Gastroesophageal sphincter (tissue), 4 donors: ENCODE measurements around the gene KIAA0930. TPM values are rescaled to one million over a fixed set of nuclear protein-coding genes. Genes with fewer than 3 reads are reported as not detected.
"Not testable (repeated sequence)": the region's sequence is repeated elsewhere in the genome, so short reads cannot be mapped to it uniquely, and the experiment has no call there.

Experiments used
- ATAC-seq: fragments of 150-250 bp; one replicate; pipeline ENCODE4 v1.9.1; 2016; ENCODE audit warnings: mild to moderate bottlenecking, moderate library complexity
- H3K27ac ChIP-seq, 4 donors: fragments of 200-600 bp; sonication (generic) in 3 of 4; 1 replicate in 3 of 4; 2 replicates in 1 of 4; pipeline ENCODE4 v1.5.1; 2016 to 2019
- H3K27me3 ChIP-seq: fragments of 200-600 bp; sonication (generic); one replicate; pipeline ENCODE4 v1.5.1; 2019
- H3K36me3 ChIP-seq, 2 donors: fragments of 200-600 bp; sonication (generic); one replicate each; pipeline ENCODE4 v1.5.1; 2019; ENCODE audit warnings: control low read depth in 1 of 2
- H3K4me1 ChIP-seq, 3 donors: fragments of 200-600 bp; sonication (generic); 1 replicate in 2 of 3; 2 replicates in 1 of 3; pipeline ENCODE4 v1.5.1; 2016 to 2019; ENCODE audit warnings: control low read depth in 2 of 3
- H3K4me3 ChIP-seq, 2 donors: fragments of 200-600 bp; sonication (generic); one replicate each; pipeline ENCODE4 v1.5.1; 2019; ENCODE audit warnings: mild to moderate bottlenecking in 1 of 2, moderate library complexity in 1 of 2
- H3K9me3 ChIP-seq, 3 donors: fragments of 200-600 bp; sonication (generic); one replicate each; pipeline ENCODE4 v1.5.1; 2017 to 2019; ENCODE audit warnings: control low read depth in 2 of 3
- CTCF ChIP-seq, 4 experiments: fragments of 200-600 bp in 2 of 4; fragments of 450-650 bp in 2 of 4; sonication (generic) in 1 of 4; IDR thresholded peaks; one replicate each; pipeline ENCODE4 v1.5.1; 2017 to 2019; ENCODE audit warnings: antibody characterized with exemption in 4 of 4, mild to moderate bottlenecking in 2 of 4, moderate library complexity in 2 of 4
- EP300 ChIP-seq: sonication (generic); formaldehyde crosslinking; IDR thresholded peaks from one replicate; pipeline ENCODE4 v1.6.1; 2017; ENCODE audit warnings: antibody characterized with exemption, mild to moderate bottlenecking
- POLR2A ChIP-seq, 2 donors: fragments of 450-650 bp; IDR thresholded peaks; one replicate each; pipeline ENCODE4 v1.6.1; 2017; ENCODE audit warnings: antibody characterized with exemption in 2 of 2, mild to moderate bottlenecking in 2 of 2, moderate library complexity in 1 of 2
- POLR2AphosphoS5 ChIP-seq: sonication (generic); formaldehyde crosslinking; IDR thresholded peaks from one replicate; pipeline ENCODE4 v1.6.1; 2017; ENCODE audit warnings: antibody characterized with exemption
- WGBS, 2 donors: methylation state at CpG; one replicate each; pipeline ENCODE4 v1.1.5; 2018; ENCODE audit warnings: low coverage in 1 of 2; 5-methylcytosine and 5-hydroxymethylcytosine counted together
- total RNA-seq, 4 donors: library from RNA; depleted of rRNA; stranded (reverse); fragments of >200 nt; gene quantifications; one replicate each; pipeline ENCODE4 v1.1.0, GENCODE V29; 2016

KIAA0930 gene
- total RNA-seq, 4 donors from 2014 or later, result 26.1 to 54.2 (median 37.3) TPM

GRCh38 chr22:45280587-45280980 lies 39.9 kb upstream of the KIAA0930 start:
- Histone ChIP-seq H3K36me3 (no peaks in the 10 kb centered on the region), H3K27me3 (peaks cover 14% of the 10 kb centered on the region), H3K4me1 (peaks cover 0 to 43% (median 21%) of the 10 kb centered on the region in 3 donors), H3K27ac (peak overlapping the region in 3 of 4 donors; percentile 25 to 69 (median 58)), H3K4me3 (no peak overlapping the region), H3K9me3 (no peaks in the 10 kb centered on the region)
- 88 to 100% methylated on average over 3 of the region's 3 CpGs for WGBS, 2 donors
- TF ChIP-seq EP300 (no peak), CTCF (IDR thresholded peaks at IDR 0.05) (no peak), POLR2A (IDR thresholded peaks at IDR 0.05) (no peak), POLR2AphosphoS5 (no peak)
- ATAC-seq, result no peak

- Histone ChIP-seq H3K4me3 (no peak overlapping the region), H3K27ac (no peak overlapping the region), H3K4me1 (peaks cover 0 to 31% (median 12%) of the 10 kb centered on the region in 3 donors), H3K9me3 (no peaks in the 10 kb centered on the region), H3K36me3 (no peaks in the 10 kb centered on the region), H3K27me3 (no peaks in the 10 kb centered on the region)
- TF ChIP-seq POLR2A (IDR thresholded peaks at IDR 0.05) (no peak), CTCF (IDR thresholded peaks at IDR 0.05) (no peak), EP300 (no peak), POLR2AphosphoS5 (no peak)
- no peak for ATAC-seq
- 75 to 100% methylated on average over 1 to 5 of the region's 9 CpGs for WGBS, 2 donors
These were observed 37.4 kb upstream of the KIAA0930 start for GRCh38 chr22:45278125-45278524.

GRCh38 chr22:45277720-45278119 lies 37.0 kb upstream of the KIAA0930 start:
- H3K36me3 ChIP-seq, H3K4me3 ChIP-seq, H3K27me3 ChIP-seq, H3K9me3 ChIP-seq, H3K27ac ChIP-seq, ATAC-seq: not testable (repeated sequence)
- 91 to 94% methylated on average over 5 of the region's 7 CpGs for WGBS, 2 donors
- peaks cover 0 to 31% (median 12%) of the 10 kb centered on the region in 3 donors for H3K4me1 ChIP-seq

- Histone ChIP-seq H3K36me3 (no peaks in the 10 kb centered on the region), H3K27me3 (no peaks in the 10 kb centered on the region), H3K9me3 (no peaks in the 10 kb centered on the region), H3K4me1 (peaks cover 0 to 37% (median 17%) of the 10 kb centered on the region in 3 donors), H3K27ac (no peak overlapping the region), H3K4me3 (no peak overlapping the region)
- ATAC-seq, result no peak
- TF ChIP-seq POLR2A (IDR thresholded peaks at IDR 0.05), result no peak
- TF ChIP-seq EP300, result no peak
- no peak for TF ChIP-seq POLR2AphosphoS5
- WGBS, 2 donors, result 88 to 100% methylated on average over 5 to 6 of the region's 12 CpGs
These were observed 35.9 kb upstream of the KIAA0930 start for GRCh38 chr22:45276507-45277105.

- TF ChIP-seq CTCF (IDR thresholded peaks at IDR 0.05), result no peak
- no peak for TF ChIP-seq POLR2AphosphoS5
- TF ChIP-seq EP300, result no peak
- TF ChIP-seq POLR2A (IDR thresholded peaks at IDR 0.05), result no peak
- H3K9me3 ChIP-seq, result no peaks in the 10 kb centered on the region
- H3K4me3 ChIP-seq, result no peak overlapping the region
- ATAC-seq, result no peak
- no peaks in the 10 kb centered on the region for H3K27me3 ChIP-seq
- peaks cover 0 to 44% (median 18%) of the 10 kb centered on the region in 3 donors for H3K4me1 ChIP-seq
- WGBS, 2 donors, result 100% methylated on average over 5 of the region's 15 CpGs; no CpG with 5 or more reads in 1 of the 2 donors
- H3K36me3 ChIP-seq, result no peaks in the 10 kb centered on the region
- H3K27ac ChIP-seq, result peak overlapping the region in 2 of 4 donors; percentile 37 to 74
These were observed 32.9 kb upstream of the KIAA0930 start for GRCh38 chr22:45273452-45274075.

GRCh38 chr22:45272498-45272897 lies 31.8 kb upstream of the KIAA0930 start:
- Histone ChIP-seq H3K27ac (peak overlapping the region in 3 of 4 donors; percentile 39 to 78 (median 74)), H3K27me3 (no peaks in the 10 kb centered on the region), H3K9me3 (no peaks in the 10 kb centered on the region), H3K36me3 (no peaks in the 10 kb centered on the region), H3K4me3 (no peak overlapping the region), H3K4me1 (peaks cover 0 to 52% (median 18%) of the 10 kb centered on the region in 3 donors)
- ATAC-seq, result no peak
- WGBS, 2 donors, result no CpG with 5 or more reads among the region's 7 CpGs
- TF ChIP-seq EP300 (no peak), POLR2AphosphoS5 (no peak), CTCF (IDR thresholded peaks at IDR 0.05) (no peak), POLR2A (IDR thresholded peaks at IDR 0.05) (no peak)
